ENCODE measurements around the gene UNG. TPM values are rescaled to one million over a fixed set of nuclear protein-coding genes. Genes with fewer than 3 reads are reported as not detected.

UNG gene
- polyA plus RNA-seq, 1 of the 3 experiments (the other 2 are of a cell fraction) = 33.2 TPM

DNA sequence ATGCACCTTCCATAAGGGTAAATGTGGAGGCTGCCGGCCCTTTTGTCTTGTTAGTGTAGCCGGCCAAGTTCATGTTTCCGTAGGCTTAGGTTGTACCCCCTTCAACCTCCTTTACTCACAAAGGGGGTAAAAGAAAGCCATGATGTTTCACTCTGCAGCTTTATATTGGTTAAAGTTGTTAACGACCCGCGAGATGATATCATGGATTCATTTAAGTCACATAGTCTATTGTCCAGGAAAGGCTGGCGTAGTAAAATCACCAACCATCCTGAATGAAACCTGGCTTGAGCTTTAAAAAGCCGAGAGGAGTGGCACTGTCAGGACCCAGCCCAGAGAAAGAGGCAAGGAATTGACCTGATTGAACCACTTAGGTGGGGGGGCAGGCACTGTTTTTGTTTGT, 1.3 kb downstream of the UNG start:
- Histone ChIP-seq H2AFZ (ENCODE audit: low read depth) (peak overlapping the region; percentile 77; the same call in 1 of the 2 replicates), H3K4me2 (peak overlapping the region; percentile 93), H3K4me3 (ENCODE audit: low read depth in 2 of 2, low read length in 1 of 2) (peak overlapping the region; percentile 66 to 70), H3K9me2 (no peaks in the 10 kb centered on the region), H4K20me1 (ENCODE audit: insufficient read depth) (no peaks in the 10 kb centered on the region), H3K27me3 (ENCODE audit: insufficient read depth) (no peaks in the 10 kb centered on the region), H3K36me3 (replicated peaks in 1 of 2; ENCODE audit: control insufficient read depth in 1 of 2, insufficient read depth in 2 of 2, low read length in 1 of 2) (peaks cover 16 to 20% of the 10 kb centered on the region in 2 experiments), H3F3A (replicated peaks; ENCODE audit: insufficient read depth) (no peaks in the 10 kb centered on the region), H3K9me3 (no peaks in the 10 kb centered on the region), H3K9ac (peak overlapping the region; percentile 74), H3K79me2 (ENCODE audit: insufficient read depth) (peaks cover 18% of the 10 kb centered on the region), H3K27ac (ENCODE audit: low read depth in 2 of 2, low read length in 1 of 2) (peak overlapping the region; percentile 77 to 80; a peak in 3 of 4 replicates), H3K4me1 (ENCODE audit: control insufficient read depth in 1 of 2, insufficient read depth in 2 of 2, low read depth in 1 of 2, low read length in 1 of 2) (peaks cover 3 to 5% of the 10 kb centered on the region in 2 experiments; a peak in 2 of 4 replicates)
- ChIA-PET CTCF (interaction anchor here (0.8 to 2.7 kb wide), 4 partner anchors 9 to 535 kb away, joined by 3 to 26 read pairs (median 4); partner anchors contain the start of gene ACACB), POLR2A (no interaction called here)
- TF ChIP-seq, protein P1, sequence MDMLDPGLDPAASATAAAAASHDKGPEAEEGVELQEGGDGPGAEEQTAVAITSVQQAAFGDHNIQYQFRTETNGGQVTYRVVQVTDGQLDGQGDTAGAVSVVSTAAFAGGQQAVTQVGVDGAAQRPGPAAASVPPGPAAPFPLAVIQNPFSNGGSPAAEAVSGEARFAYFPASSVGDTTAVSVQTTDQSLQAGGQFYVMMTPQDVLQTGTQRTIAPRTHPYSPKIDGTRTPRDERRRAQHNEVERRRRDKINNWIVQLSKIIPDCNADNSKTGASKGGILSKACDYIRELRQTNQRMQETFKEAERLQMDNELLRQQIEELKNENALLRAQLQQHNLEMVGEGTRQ (IDR thresholded peaks at IDR 0.05; ENCODE audit: borderline replicate concordance, low read depth, low read length) = no peak
- TF ChIP-seq, protein P2, sequence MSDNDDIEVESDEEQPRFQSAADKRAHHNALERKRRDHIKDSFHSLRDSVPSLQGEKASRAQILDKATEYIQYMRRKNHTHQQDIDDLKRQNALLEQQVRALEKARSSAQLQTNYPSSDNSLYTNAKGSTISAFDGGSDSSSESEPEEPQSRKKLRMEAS (IDR thresholded peaks at IDR 0.05; ENCODE audit: low read depth) = no peak
- TF ChIP-seq, protein P3, sequence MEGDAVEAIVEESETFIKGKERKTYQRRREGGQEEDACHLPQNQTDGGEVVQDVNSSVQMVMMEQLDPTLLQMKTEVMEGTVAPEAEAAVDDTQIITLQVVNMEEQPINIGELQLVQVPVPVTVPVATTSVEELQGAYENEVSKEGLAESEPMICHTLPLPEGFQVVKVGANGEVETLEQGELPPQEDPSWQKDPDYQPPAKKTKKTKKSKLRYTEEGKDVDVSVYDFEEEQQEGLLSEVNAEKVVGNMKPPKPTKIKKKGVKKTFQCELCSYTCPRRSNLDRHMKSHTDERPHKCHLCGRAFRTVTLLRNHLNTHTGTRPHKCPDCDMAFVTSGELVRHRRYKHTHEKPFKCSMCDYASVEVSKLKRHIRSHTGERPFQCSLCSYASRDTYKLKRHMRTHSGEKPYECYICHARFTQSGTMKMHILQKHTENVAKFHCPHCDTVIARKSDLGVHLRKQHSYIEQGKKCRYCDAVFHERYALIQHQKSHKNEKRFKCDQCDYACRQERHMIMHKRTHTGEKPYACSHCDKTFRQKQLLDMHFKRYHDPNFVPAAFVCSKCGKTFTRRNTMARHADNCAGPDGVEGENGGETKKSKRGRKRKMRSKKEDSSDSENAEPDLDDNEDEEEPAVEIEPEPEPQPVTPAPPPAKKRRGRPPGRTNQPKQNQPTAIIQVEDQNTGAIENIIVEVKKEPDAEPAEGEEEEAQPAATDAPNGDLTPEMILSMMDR (IDR thresholded peaks at IDR 0.05) = no peak
- TF ChIP-seq YY1 (IDR thresholded peaks at IDR 0.05; ENCODE audit: low read depth) = no peak
- no peak for TF ChIP-seq GABPA (IDR thresholded peaks at IDR 0.05; ENCODE audit: low read depth)
- no peak for TF ChIP-seq FOXJ3 (CRISPR knock-in tag; IDR thresholded peaks at IDR 0.05)
- no peak for TF ChIP-seq RXRA (IDR thresholded peaks at IDR 0.05; ENCODE audit: borderline replicate concordance, low read depth)
- TF ChIP-seq, protein P4, sequence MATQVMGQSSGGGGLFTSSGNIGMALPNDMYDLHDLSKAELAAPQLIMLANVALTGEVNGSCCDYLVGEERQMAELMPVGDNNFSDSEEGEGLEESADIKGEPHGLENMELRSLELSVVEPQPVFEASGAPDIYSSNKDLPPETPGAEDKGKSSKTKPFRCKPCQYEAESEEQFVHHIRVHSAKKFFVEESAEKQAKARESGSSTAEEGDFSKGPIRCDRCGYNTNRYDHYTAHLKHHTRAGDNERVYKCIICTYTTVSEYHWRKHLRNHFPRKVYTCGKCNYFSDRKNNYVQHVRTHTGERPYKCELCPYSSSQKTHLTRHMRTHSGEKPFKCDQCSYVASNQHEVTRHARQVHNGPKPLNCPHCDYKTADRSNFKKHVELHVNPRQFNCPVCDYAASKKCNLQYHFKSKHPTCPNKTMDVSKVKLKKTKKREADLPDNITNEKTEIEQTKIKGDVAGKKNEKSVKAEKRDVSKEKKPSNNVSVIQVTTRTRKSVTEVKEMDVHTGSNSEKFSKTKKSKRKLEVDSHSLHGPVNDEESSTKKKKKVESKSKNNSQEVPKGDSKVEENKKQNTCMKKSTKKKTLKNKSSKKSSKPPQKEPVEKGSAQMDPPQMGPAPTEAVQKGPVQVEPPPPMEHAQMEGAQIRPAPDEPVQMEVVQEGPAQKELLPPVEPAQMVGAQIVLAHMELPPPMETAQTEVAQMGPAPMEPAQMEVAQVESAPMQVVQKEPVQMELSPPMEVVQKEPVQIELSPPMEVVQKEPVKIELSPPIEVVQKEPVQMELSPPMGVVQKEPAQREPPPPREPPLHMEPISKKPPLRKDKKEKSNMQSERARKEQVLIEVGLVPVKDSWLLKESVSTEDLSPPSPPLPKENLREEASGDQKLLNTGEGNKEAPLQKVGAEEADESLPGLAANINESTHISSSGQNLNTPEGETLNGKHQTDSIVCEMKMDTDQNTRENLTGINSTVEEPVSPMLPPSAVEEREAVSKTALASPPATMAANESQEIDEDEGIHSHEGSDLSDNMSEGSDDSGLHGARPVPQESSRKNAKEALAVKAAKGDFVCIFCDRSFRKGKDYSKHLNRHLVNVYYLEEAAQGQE (IDR thresholded peaks at IDR 0.05; ENCODE audit: low read depth, low read length) = no peak
- TF ChIP-seq ELF1 (IDR thresholded peaks at IDR 0.05) = no peak
- TF ChIP-seq SIN3A (IDR thresholded peaks at IDR 0.05; ENCODE audit: borderline replicate concordance, low read depth, low read length) = no peak
- no peak for TF ChIP-seq TAF1 (IDR thresholded peaks at IDR 0.05; ENCODE audit: borderline replicate concordance, low read depth, low read length)
- TF ChIP-seq GATA2 (CRISPR knock-in tag; IDR thresholded peaks at IDR 0.05) = no peak
- TF ChIP-seq RFX5 (IDR thresholded peaks at IDR 0.05; ENCODE audit: low read length) = no peak
- no peak for TF ChIP-seq MEF2A (IDR thresholded peaks at IDR 0.05; ENCODE audit: borderline replicate concordance, low read depth)
- TF ChIP-seq NFIC (IDR thresholded peaks at IDR 0.05; ENCODE audit: borderline replicate concordance) = no peak; the same call in 1 of the 2 replicates
- 19% methylated on average over 8 of the region's 8 CpGs for WGBS (ENCODE audit: low lambda C conversion rate)
- no peak for DNase-seq

Measured in SK-N-SH (cell line).